PFSK-1 (cell line): ENCODE measurements around the gene TADA2B.

Source experiments
- FOXP2 ChIP-seq: optimal IDR thresholded peaks from 2 replicates; pipeline ENCODE3; 2011; ENCODE audit warnings: borderline replicate concordance, control low read depth, inconsistent platforms; ENCODE audit not compliant: insufficient read depth; ENCODE audit errors: extremely low read length, extremely low read depth
- POLR2AphosphoS5 ChIP-seq: IDR thresholded peaks from 2 replicates; pipeline ENCODE4 v1.6.1; 2012; ENCODE audit warnings: low read depth, mild to moderate bottlenecking, control low read depth, low read length, moderate library complexity
- REST ChIP-seq, 2 experiments: IDR thresholded peaks; 2 replicates each; pipeline versions ENCODE4 v1.6.1 to v1.8.0; 2011 to 2012; ENCODE audit warnings: low read depth in 2 of 2, low read length in 2 of 2, control low read depth in 1 of 2, inconsistent platforms in 1 of 2, mild to moderate bottlenecking in 1 of 2, moderate library complexity in 1 of 2; ENCODE audit not compliant: insufficient read depth in 1 of 2
- SIN3A ChIP-seq: IDR thresholded peaks from 2 replicates; pipeline ENCODE4 v1.6.1; 2012; ENCODE audit warnings: mild to moderate bottlenecking, low read length, moderate library complexity, borderline replicate concordance; ENCODE audit not compliant: insufficient read depth
- TAF1 ChIP-seq: IDR thresholded peaks from 2 replicates; pipeline ENCODE4 v1.6.1; 2012; ENCODE audit warnings: low read length, control low read depth, borderline replicate concordance; ENCODE audit not compliant: insufficient read depth

TADA2B gene

DNA sequence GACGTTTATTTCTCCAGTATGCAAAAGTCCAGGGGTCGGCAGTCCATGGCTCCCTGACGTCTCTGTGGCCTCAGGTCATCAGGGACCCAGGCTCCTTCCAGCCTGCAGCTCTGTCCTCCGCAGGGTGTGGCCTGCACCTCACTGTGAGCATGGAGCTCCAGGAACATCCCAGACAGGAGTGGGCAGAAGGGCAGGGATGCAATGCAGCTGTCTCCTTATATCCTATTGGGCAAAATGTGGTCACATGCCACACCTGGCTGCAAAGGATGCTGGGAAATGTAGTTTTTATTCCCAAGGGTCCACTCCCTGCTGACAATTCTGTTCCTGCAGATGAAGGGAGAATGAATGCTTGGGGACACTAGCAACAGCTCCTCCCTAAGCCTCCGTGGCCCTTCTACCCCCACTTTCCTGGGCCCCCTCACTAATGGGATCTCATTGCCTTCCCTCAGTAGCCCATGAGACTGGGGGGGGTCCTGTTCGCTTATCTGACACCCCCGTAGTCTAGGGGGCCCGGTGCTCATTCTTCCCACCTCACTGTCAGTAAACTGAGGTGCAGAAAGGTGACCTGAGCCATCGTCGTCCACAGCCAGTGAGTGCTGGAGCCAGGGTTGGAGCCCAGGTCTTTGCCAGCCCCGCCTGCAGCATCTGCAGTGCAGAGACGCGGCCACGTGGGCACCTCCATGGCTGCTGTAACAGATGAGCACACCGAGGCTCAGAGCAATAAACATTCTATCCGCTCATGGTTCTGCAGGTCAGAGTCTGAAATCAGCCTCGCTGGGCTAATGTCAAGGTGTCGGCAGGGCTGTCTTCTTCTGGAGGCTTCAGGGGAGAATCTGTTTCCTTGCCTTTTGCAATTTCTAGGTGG, 30.6 kb downstream of the TADA2B start:
- TF ChIP-seq POLR2AphosphoS5 (no peak), SIN3A (no peak), FOXP2 (no peak)

- TF ChIP-seq SIN3A (no peak), POLR2AphosphoS5 (no peak), FOXP2 (no peak), REST (IDR thresholded peaks at IDR 0.05; ENCODE audit: insufficient read depth in 1 of 2, low read depth in 2 of 2, low read length in 2 of 2) (no peak), TAF1 (no peak)
Measured at GRCh38 chr4:7074426-7074825, 31.3 kb downstream of the TADA2B start.

GRCh38 chr4:7075962-7076695, 33.0 kb downstream of the TADA2B start:
- TF ChIP-seq FOXP2 (no peak), SIN3A (no peak), TAF1 (no peak), REST (IDR thresholded peaks at IDR 0.05; ENCODE audit: insufficient read depth in 1 of 2, low read depth in 2 of 2, low read length in 2 of 2) (no peak), POLR2AphosphoS5 (no peak)

DNA sequence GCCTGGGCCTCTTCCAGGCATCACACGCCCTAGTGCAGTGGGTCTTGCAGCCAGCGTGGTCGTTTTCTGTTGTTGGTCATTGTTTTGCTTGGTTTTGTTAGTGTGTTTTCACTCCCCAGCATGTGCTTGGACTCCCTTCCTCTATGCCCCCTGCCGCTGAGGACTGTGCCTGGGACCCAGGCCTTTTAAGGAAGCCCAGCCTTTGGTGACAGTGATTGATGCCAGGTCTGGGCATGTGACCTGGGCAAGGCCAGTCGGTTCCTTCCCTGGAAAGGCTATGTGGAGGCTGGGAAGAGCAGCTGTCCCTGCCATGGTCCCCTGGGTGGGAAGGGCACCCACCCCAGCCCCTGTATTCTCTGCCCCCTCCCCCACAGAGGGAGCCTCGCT, 33.5 kb downstream of the TADA2B start:
- TF ChIP-seq REST (IDR thresholded peaks at IDR 0.05; ENCODE audit: insufficient read depth in 1 of 2, low read depth in 2 of 2, low read length in 2 of 2), result no peak
- TF ChIP-seq TAF1, result no peak
- TF ChIP-seq FOXP2, result no peak
- no peak for TF ChIP-seq POLR2AphosphoS5

DNA sequence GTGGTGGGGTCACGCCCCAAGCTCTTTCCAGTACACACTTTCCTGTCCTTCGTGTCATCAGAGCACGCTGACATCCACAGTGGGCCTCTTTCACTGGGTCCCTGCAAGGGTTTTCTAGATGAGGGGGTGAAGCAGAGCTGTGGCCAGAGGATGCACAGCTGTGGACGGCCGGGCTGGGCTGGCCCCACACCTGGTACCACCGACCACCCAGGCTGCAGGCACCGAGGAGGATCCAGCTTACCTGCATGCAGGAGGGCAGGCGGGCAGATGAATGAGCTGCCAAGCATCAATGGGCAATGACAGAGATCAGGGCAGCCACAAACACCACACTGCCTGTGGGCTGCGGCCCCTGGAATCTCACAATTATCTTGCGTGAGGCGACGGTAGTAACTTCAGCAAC, 34.2 kb downstream of the TADA2B start:
- TF ChIP-seq FOXP2 (no peak), REST (IDR thresholded peaks at IDR 0.05; ENCODE audit: insufficient read depth in 1 of 2, low read depth in 2 of 2, low read length in 2 of 2) (no peak), POLR2AphosphoS5 (no peak), SIN3A (no peak), TAF1 (no peak)
